A375 (cell line): ENCODE data around the gene RECQL5. TPM values are rescaled to one million over a fixed set of nuclear protein-coding genes. Genes with fewer than 3 reads are reported as not detected.

Source experiments
- total RNA-seq: library from RNA; depleted of rRNA; stranded (reverse); fragments of >200 nt; shearing (Covaris generic); gene quantifications from 2 replicates; pipeline ENCODE4 v1.2.3, GENCODE V29; 2014; rRNA removed

RECQL5 gene
- 35.4 and 42.6 TPM in 2 replicates for total RNA-seq

DNA sequence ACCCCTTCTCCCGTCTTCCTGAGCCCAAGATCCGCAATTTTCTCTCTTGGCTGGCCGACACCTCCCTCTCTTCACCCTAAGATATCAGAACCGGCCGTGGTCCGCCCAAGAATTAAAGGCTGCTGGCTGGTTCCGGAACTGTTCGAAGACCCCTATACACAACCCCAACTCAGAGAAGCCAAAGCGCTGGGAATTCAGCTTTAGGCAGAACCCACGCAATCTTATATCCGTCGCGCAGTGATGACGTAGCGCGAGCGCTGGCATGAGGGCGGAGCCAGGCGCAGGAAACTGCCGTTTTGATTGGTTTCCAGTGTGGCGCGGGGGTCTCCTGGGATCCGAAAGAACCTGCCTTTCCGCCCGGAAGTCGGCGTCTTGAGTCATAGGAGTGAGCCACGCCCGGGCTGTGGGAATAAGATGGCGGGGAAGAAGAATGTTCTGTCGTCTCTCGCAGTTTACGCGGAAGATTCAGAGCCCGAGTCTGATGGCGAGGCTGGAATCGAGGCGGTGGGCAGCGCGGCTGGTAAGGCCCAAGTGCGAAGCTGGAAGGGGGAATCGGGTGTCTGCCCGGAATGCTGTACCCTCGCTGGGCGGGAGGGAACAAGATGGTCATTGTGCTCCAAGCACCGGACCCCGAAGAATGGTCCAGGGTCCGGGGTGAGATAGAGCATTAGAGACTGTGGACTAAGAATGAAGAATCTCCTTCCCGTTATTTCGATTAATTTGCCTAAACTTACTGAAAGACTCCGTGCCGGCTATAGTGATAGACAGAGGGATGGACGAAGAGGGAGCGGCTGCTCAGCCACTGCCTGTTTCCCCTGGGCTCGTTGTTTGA, at the start of gene RECQL5, which contains the start of gene SAP30BP:
Gene RECQL5 (minus strand): TSS at position 196 of the 832 bp plus-strand sequence. CDS start 597 bp downstream, outside the sequence.
Gene SAP30BP (plus strand): TSS at position 380 of the 832 bp plus-strand sequence. CDS start 35 bp downstream, at position 415.

GRCh38 chr17:75632863-75633485, 34.0 kb downstream of the RECQL5 start, which contains the start of gene SMIM5:
SMIM5 (plus strand) TSS chr17:75633434; CDS start chr17:75640202, 6,768 bp downstream.

GRCh38 chr17:75587675-75588595, 79.0 kb downstream of the RECQL5 start, which contains the start of gene MYO15B:
MYO15B (plus strand) TSS chr17:75587800; CDS start chr17:75588058, 258 bp downstream.

Other genes with a start within 250 kb of the RECQL5 start
- 21.4 and 25.2 TPM in 2 replicates for gene TMEM94, start 210.5 kb downstream of the RECQL5 start, total RNA-seq
- gene CASKIN2, start 151.6 kb downstream of the RECQL5 start, total RNA-seq: 10.3 and 10.5 TPM in 2 replicates
- gene TSEN54, start 150.6 kb downstream of the RECQL5 start, total RNA-seq: 18.9 and 22.1 TPM in 2 replicates
- gene LLGL2, start 141.5 kb downstream of the RECQL5 start, total RNA-seq: 6.6 and 7.1 TPM in 2 replicates
- 6.4 and 6.9 TPM in 2 replicates for gene MYO15B, start 79.4 kb downstream of the RECQL5 start, total RNA-seq
- 0.57 and 1.2 TPM in 2 replicates for gene SMIM5, start 33.7 kb downstream of the RECQL5 start, total RNA-seq
- 79.3 and 90.7 TPM in 2 replicates for gene SAP30BP, start 184 bp upstream of the RECQL5 start, total RNA-seq
- 48.4 and 56.9 TPM in 2 replicates for gene ITGB4, start 54.3 kb upstream of the RECQL5 start, total RNA-seq
- 54.3 and 57.9 TPM in 2 replicates for gene GALK1, start 98.0 kb upstream of the RECQL5 start, total RNA-seq
- 16.6 and 18.8 TPM in 2 replicates for gene UNK, start 117.7 kb upstream of the RECQL5 start, total RNA-seq
- 3.2 and 6.2 TPM in 2 replicates for gene UNC13D, start 177.2 kb upstream of the RECQL5 start, total RNA-seq
- gene WBP2, start 188.2 kb upstream of the RECQL5 start, total RNA-seq: 32.0 and 41.2 TPM in 2 replicates
- 29.5 and 30.5 TPM in 2 replicates for gene TRIM47, start 211.4 kb upstream of the RECQL5 start, total RNA-seq
- 28.4 and 29.8 TPM in 2 replicates for gene TRIM65, start 229.8 kb upstream of the RECQL5 start, total RNA-seq
- 46.1 and 62.3 TPM in 2 replicates for gene MRPL38, start 237.7 kb upstream of the RECQL5 start, total RNA-seq